Cardiac septum (tissue), 1 donor: ENCODE measurements around the gene B3GALT6. TPM values are rescaled to one million over a fixed set of nuclear protein-coding genes. Genes with fewer than 3 reads are reported as not detected.
A peak's percentile ranks its signal among the peaks of the same experiment; 100 is the strongest.

Source experiments
- DNase-seq: peaks from one replicate; pipeline ENCODE4 v3.0.0-alpha.2; 2020; ENCODE audit warnings: low spot score
- intact Hi-C: fragments of 100-400 bp; cut with DNase I; formaldehyde crosslinking; loops from one replicate; pipeline ENCODE4 v1.14.0; 2022
- total RNA-seq: library from RNA; stranded (reverse); fragmentation: NEBNext Ultra II Directional; extraction: Animal tissue kit (Norgen Biotek cat#: 25700); gene quantifications from one replicate; pipeline ENCODE4 v1.2.1, GENCODE V29; 2021
- donor health status: DM: no; HTN: no; CAD: no.

The B3GALT6 gene
- total RNA-seq, 1 donor from 2014 or later, result 11.1 TPM

- intact Hi-C loops, result no loop called here
- no peak for DNase-seq
Measured at GRCh38 chr1:1226566-1227362, 5.3 kb upstream of the B3GALT6 start.

DNA sequence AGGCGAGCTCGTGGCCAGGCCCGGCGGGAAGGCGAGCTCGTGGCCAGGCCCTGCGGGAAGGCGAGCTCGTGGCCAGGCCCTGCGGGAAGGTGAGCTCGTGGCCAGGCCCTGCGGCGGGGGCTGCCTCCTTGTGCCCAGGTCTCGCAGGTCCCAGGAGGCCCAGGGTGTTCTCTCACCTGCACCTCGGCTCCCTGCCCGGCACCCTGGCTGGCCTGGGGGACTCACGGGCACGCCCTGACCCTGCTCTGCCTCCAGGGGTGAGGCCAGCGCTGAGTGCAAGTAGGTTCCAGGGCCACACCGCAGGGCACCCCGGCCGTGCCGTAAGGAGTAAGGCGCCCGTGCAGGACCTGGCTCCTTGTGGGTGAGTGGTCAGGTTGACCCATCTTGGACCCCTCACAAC, 4.7 kb upstream of the B3GALT6 start:
- DNase-seq, result no peak
- intact Hi-C loops, result no loop called here

DNA sequence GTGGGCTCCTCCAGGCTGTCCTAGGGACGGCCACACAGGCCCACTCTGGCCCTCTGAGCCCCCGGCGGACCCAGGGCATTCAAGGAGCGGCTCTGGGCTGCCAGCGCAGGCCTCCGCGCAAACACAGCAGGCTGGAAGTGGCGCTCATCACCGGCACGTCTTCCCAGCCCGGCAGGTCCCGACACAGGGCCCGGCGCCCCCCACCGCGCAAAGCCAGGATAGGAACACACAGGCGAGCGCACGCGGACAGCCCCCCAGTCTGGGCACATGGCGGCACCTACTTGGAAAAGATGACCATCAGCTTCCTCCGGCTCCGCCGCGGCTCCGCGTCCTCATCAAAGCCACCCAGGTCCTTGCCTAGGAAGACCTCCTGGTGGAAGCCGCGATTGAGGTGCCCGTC, 3.9 kb upstream of the B3GALT6 start:
- intact Hi-C loops, result no loop called here

GRCh38 chr1:1228596-1229321, 3.3 kb upstream of the B3GALT6 start:
- DNase-seq, result no peak
- intact Hi-C loops, result no loop called here

More for the DNA sequence above, 3.9 kb upstream of the B3GALT6 start:
- no peak for DNase-seq

GRCh38 chr1:1229770-1230169, 2.3 kb upstream of the B3GALT6 start:
- intact Hi-C loops, result loop anchor here (5.0 kb wide), 1 partner anchor 72 kb away; no protein-coding TSS in a partner anchor
- no peak for DNase-seq

DNA sequence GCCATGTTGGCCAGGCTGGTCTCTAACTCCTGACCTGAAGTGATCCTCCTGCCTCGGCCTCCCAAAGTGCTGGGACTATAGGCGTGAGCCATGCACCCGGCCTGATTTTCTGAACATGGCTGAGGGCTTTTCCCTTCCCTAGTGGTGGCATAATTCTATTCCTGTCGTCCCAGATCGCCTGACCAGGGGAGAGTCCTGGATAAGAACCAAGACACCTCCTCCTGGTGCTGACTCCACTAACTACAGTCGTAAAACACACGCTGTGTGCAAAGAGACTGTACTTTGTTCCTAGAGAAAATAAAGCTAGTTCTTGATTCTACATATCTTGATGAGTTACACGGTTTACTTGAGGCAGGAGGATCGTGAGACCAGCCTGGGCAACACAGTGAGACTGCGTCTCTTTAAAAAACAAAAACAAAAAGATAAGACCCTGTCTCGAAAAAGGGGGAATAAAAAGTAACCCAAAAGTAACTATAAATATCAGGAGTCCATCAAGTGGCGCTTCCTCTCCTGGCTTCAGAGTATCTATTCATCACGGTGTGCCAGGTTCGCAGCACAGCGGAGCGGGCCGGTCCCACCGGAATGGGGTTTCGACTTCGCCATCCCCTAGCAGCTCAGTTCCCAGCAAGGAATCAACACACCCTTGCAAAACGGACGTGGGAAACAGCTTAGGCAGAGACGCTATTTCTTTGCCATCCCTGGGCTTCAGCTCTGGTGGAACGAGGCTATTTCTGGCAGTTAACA, 1.2 kb upstream of the B3GALT6 start:
- intact Hi-C loops, result loop anchor here (1.0 to 5.0 kb wide), 2 partner anchors 42 to 74 kb away; partner anchors contain the start of gene UBE2J2

DNA sequence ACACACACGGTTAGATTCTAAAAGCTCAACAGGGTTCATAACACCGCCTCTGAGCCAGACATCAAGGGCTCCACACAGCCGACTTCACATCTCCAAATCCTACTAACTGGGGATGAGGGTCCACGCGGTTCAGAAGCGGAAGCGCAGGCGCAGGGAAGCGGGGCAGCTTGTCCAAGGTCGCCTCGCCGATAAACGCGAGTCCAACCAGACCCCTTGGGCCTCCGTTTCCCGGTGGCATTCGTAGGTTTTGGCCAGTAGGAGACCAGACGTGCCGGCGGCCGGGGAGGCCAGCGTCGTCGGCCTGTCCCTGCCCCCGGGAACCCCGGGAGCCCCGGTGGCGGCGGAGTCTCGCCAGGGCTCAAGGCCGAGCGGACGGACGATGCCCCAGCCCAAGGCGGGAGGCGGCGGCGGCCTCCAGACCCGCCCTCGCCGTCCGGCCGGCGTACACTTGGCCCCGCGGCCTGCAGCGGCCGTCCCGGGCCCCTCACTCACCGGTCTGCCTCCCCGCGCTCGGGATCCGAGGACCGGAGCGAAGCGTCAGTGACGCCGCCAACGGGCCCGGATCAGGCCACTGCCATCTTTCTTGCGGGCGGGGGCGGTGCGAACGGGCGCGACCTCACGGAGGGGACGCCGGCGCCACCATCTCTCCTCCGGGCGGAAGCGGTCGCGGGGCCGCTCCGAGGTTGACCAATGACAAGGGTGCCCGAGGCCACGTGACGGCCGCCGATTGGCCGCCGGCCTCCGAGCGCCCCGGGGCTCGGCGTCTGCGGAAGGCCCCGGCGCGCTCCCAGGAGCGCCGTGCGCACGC, 433 bp upstream of the B3GALT6 start, which contains the start of gene SDF4:
TSS of gene SDF4 (minus strand) at position 602 of the 808 bp plus-strand sequence. CDS start 3,229 bp downstream, outside the sequence.
- intact Hi-C loops, result loop anchor here (1.0 to 5.0 kb wide), 3 partner anchors 42 to 115 kb away; partner anchors contain the start of genes C1orf159 and UBE2J2
- peak; percentile 98 for DNase-seq

More for the DNA sequence above, 1.2 kb upstream of the B3GALT6 start:
- no peak for DNase-seq

GRCh38 chr1:1232796-1233566, 944 bp downstream of the B3GALT6 start:
- intact Hi-C loops, result loop anchor here (2.0 to 5.0 kb wide), 2 partner anchors 76 to 116 kb away; partner anchors contain the start of gene C1orf159
- no peak for DNase-seq

DNA sequence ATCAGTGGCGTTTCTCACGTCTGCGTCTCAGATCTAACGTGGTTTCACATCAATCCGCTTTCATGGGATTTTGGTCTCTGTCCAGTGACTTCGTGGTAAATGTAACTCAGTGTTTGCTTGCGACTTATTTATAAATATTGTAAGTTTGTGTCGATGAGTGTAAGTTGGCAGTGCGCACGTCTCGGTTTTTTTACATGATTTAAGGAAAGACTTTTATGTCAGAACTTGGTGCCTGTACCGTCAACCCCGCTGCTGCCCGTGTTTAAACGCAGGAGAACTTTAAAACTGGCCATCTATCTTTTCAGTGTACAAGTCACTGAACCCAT, 1.5 kb downstream of the B3GALT6 start:
- DNase-seq, result no peak
- intact Hi-C loops, result loop anchor here (2.0 to 5.0 kb wide), 2 partner anchors 76 to 117 kb away; partner anchors contain the start of gene C1orf159

DNA sequence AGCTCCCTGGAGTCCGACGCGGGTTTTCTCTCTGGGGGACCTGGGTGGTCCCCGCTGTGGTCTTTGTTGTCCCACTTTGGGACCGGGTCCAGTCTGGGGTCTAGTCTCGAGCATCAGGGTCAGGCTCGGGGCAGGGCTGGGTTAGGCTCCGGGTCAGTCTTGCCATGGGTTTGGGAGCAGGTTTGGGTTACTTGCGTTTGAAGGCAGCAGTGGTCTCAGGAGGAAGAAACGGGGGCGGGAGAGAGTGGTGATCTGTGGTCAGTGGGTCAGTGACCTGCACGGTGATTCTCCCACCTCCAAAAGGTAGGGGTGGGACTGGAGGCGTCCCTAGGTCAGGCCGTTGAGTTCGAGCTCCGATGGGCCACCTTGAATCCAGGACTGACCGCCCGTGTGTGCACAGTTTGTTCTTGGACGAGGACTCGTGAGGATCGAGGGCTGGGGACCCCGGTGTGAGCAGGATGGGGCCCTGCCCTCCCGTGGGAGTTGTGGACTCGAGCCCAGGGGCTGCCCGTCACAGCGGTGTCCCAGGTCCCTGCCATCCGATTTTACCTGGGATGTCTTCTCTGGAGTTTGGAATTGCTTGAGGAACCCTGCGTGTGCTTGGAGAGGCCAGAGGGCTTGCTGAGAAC, 2.3 kb downstream of the B3GALT6 start:
- intact Hi-C loops, result loop anchor here (5.0 kb wide), 1 partner anchor 77 kb away; no protein-coding TSS in a partner anchor

GRCh38 chr1:1235016-1235744, 3.1 kb downstream of the B3GALT6 start:
- intact Hi-C loops, result no loop called here
- no peak for DNase-seq

More for the DNA sequence above, 2.3 kb downstream of the B3GALT6 start:
- DNase-seq, result no peak

DNA sequence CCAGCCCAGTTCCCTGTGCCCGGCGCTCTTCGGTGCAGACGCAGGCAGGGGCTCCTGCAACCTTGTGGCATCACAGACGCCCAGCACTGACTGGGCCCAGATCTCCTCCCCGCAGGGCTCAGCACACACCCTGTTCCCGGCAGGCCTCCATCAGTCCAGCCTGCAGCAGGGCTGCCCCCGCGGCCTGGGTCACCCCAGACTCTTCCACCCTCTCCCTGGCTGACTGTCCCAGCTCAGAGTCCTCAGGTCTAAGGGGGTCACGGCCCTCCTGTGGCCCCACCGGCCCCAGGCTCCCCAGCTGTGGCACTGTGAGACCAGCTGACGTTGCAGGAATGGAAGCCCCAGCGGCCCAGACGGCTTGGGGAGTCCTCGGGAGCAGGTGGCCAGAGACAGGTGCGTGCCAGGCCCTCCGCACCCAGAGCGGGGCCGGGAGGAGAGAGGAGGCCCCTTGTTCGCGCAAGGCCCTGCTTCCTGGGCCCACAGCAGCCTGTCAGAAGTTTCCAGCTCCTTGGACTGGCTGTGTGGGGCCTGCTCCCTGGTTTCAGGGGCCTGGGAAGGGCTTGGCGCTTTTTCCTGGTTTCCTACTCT, 4.2 kb downstream of the B3GALT6 start:
- DNase-seq, result no peak
- intact Hi-C loops, result no loop called here

DNA sequence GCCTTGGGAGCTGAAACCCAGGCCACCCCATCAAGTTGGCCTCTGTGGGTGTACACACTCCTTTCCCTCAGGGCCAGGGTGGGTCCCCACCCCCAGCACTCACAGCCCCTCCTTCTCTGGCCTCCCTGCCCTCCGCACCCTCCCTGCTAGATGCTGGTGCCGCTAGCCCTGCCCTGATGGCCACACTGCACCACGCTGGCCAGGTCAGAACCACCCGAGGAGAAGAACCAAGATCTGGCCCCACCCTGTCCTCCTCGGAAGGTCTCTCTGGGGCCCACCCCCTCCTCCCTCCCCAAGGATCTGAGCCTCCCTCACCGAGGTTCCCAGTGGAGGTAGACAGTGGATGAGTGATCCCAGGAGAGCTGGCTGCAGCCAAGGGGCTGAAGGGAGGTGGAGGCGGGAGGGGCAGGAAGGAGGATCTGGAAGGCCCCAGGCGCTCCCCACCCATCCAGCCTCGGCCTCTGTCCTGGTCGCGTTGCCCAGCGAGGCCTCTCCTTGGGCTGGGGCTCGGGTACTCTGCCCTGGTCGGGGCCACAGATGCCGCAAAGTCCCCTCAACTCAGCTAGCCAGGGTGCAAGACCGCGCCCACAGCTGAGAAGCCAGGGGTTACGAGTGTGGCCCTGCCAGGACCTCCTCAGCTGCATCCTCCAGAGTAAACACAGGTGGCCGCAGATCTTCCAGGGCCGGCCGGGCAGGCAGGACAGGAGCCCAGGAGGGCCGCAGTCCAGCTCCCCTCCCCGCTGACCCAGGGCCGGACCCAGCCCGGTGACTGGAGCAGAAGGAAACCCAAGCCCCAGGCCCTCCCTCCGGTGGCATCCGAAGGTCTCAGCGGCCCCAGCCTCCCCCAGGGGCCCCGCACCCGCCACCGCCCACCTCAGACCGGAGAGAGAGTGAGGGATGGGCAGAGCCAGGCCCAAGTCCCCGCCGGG, 5.2 kb downstream of the B3GALT6 start:
- DNase-seq, result no peak
- intact Hi-C loops, result no loop called here

DNA sequence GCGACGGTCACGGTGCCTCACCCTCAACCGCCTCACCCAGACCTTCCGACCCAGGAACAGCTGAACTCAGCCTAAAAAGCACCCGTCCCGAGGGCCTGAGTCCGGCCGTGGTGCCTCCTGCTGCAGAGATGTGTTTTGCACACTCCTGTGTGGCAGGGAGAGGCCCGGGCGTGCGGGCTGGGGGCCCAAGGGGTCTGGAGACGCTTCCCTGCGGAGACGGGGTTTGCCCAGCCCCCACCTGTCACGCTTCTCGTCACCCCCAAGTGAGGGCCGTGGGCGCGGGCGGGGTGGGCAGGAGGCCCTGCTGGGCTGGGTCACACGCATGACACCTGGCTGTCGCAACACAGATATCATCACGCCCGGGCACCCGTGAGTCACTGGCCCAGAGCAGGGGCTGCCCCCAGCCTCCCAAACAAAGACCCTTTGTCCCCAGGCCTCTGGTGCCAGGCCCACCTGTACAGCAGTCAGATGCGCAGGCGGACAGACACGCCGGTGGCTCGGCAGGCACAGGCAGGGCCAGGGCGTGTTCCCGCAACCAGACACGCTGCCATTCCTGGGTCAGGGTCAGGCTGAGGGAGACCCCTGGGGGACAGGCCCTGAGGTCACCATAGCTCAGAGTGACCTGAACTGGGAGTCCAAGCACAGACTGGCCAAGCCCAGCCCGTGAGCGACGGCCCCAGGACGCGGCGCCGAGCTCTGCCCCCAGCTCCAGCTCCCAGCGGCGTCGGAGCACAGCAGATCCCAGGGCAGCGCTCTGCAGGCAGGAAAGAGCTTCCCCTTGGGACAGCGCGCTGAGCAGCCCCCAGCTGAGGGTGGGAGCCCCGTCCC, 6.1 kb downstream of the B3GALT6 start:
- intact Hi-C loops, result no loop called here
- DNase-seq, result no peak

- DNase-seq, result no peak
- intact Hi-C loops, result no loop called here
Measured at GRCh38 chr1:1238702-1239178, 6.7 kb downstream of the B3GALT6 start.
